Astrocyte (in vitro differentiated cells and primary cell): ENCODE results near the gene LY9. TPM values are rescaled to one million over a fixed set of nuclear protein-coding genes. Genes with fewer than 3 reads are reported as not detected.

Experiments
- DNase-seq: peaks from one replicate; pipeline ENCODE4 v3.0.0-alpha.2; 2010; ENCODE audit warnings: low read depth
- FAIRE-seq: peaks from 2 replicates; lab custom pipeline; 2011; peaks lifted over from hg19 to GRCh38; lab: Jason Lieb, UNC
- H2AFZ ChIP-seq: 2 replicates; pipeline ENCODE4 v1.6.0; 2012; ENCODE audit warnings: low read depth, low read length, inconsistent platforms
- H3K27ac ChIP-seq: 2 replicates; pipeline ENCODE4 v1.5.1; 2011; ENCODE audit warnings: low read depth, low read length, inconsistent platforms
- H3K27me3 ChIP-seq: 2 replicates; pipeline ENCODE4 v1.6.0; 2011; ENCODE audit warnings: low read length, inconsistent platforms; ENCODE audit not compliant: insufficient read depth
- H3K36me3 ChIP-seq: 2 replicates; pipeline ENCODE4 v1.5.1; 2011; ENCODE audit warnings: low read length, inconsistent platforms; ENCODE audit not compliant: insufficient read depth
- H3K4me1 ChIP-seq: 2 replicates; pipeline ENCODE4 v1.5.1; 2011; ENCODE audit warnings: low read length, inconsistent platforms; ENCODE audit not compliant: insufficient read depth
- H3K4me2 ChIP-seq: 2 replicates; pipeline ENCODE4 v1.6.0; 2012; ENCODE audit warnings: low read length, inconsistent platforms
- H3K4me3 ChIP-seq: 2 replicates; pipeline ENCODE4 v1.5.1; 2011; ENCODE audit warnings: low read depth, mild to moderate bottlenecking, low read length, inconsistent platforms; ENCODE audit not compliant: insufficient read depth
- H3K79me2 ChIP-seq: 2 replicates; pipeline ENCODE4 v1.6.0; 2012; ENCODE audit warnings: mild to moderate bottlenecking, low read length, inconsistent platforms; ENCODE audit not compliant: insufficient read depth
- H3K9ac ChIP-seq: 2 replicates; pipeline ENCODE4 v1.6.0; 2012; ENCODE audit warnings: mild to moderate bottlenecking, low read length, inconsistent platforms
- H3K9me3 ChIP-seq: 2 replicates; pipeline ENCODE4 v1.5.1; 2012; ENCODE audit warnings: low read depth, mild to moderate bottlenecking, low read length, inconsistent platforms; ENCODE audit not compliant: insufficient read depth
- H4K20me1 ChIP-seq: 2 replicates; pipeline ENCODE4 v1.6.0; 2012; ENCODE audit warnings: low read length, inconsistent platforms; ENCODE audit not compliant: insufficient read depth
- H3K27ac Mint-ChIP-seq: one replicate; pipeline ENCODE4 v1.8.0; 2021; ENCODE audit warnings: mild to moderate bottlenecking, mixed read lengths; ENCODE audit not compliant: unreplicated experiment
- H3K27me3 Mint-ChIP-seq: one replicate; pipeline ENCODE4 v1.8.0; 2021; ENCODE audit warnings: low read depth, mixed read lengths; ENCODE audit not compliant: unreplicated experiment
- H3K36me3 Mint-ChIP-seq: one replicate; pipeline ENCODE4 v1.8.0; 2021; ENCODE audit warnings: low read depth, mixed read lengths; ENCODE audit not compliant: unreplicated experiment
- H3K4me1 Mint-ChIP-seq: one replicate; pipeline ENCODE4 v1.8.0; 2021; ENCODE audit warnings: low read depth, mixed read lengths; ENCODE audit not compliant: unreplicated experiment
- H3K4me3 Mint-ChIP-seq: one replicate; pipeline ENCODE4 v1.8.0; 2021; ENCODE audit warnings: mild to moderate bottlenecking, moderate library complexity, mixed read lengths; ENCODE audit not compliant: unreplicated experiment
- H3K9me3 Mint-ChIP-seq: one replicate; pipeline ENCODE4 v1.8.0; 2021; ENCODE audit warnings: mild to moderate bottlenecking, mixed read lengths; ENCODE audit not compliant: unreplicated experiment
- CTCF ChIP-seq: IDR thresholded peaks from 2 replicates; pipeline ENCODE4 v1.5.1; 2011; ENCODE audit warnings: low read depth, mild to moderate bottlenecking, inconsistent platforms, low read length, moderate library complexity; ENCODE audit not compliant: insufficient read depth
- EZH2 ChIP-seq: IDR thresholded peaks from 2 replicates; pipeline ENCODE4 v1.6.1; 2012; ENCODE audit warnings: mild to moderate bottlenecking, low read length, inconsistent platforms; ENCODE audit not compliant: insufficient read depth
- total RNA-seq: library from RNA; stranded (reverse); gene quantifications from 2 replicates; pipeline ENCODE4 v1.2.1, GENCODE V29; 2021

The LY9 gene
- total RNA-seq, 1 donor from 2014 or later, result not detected

DNA sequence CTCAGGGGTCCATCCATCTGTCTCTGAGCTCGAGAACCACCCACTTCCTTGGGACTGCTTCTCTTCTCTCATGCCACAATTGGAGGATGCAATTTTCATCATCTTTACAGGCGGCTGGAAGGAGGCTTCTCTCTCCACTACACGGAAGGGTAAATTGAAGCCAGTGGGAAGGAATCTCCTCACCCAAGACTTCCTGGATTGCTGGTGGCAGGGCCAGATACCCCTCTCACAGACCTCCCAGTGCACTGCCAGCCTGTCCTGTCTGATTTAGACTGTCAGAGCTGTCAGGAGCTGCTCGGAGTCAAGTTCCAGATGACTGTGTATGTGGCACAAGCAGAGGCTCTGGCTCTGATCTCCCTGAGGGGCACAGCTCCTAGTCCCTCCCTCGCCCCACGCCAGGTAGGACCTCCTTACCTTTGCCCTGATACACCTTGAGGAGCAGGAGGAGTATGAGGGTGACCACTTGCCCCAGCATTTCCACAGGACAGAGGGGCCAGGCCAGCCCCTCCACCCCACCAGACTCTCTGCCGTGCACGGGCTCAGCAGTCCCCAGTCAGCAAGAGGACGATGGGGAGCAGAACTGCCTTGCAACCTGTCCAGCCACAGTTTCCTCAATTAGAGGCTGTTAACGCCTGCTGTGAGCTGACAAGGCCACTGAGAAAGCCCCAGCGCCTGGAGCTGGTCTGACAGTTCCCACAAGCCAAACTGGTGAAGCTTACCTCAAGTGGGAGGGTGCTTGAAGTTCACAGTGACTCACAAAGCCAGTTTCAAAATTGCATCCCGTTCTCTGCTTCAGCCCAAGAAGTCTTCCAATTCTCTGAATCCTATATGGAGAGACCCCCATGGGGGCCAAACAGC, 66.5 kb downstream of the LY9 start, which contains the start of gene CD244:
CD244 (minus strand) TSS at position 685 of the 858 bp plus-strand sequence; CDS start at position 475, 210 bp downstream.
- TF ChIP-seq CTCF (no peak), EZH2 (no peak)
- Histone ChIP-seq H3K4me1 (no peaks in the 10 kb centered on the region), H3K4me3 (no peak within 1 kb of the TSS), H3K9ac (no peak within 1 kb of the TSS), H3K27me3 (no peaks in the 10 kb centered on the region), H3K79me2 (no peaks in the 10 kb centered on the region), H3K4me2 (no peak within 1 kb of the TSS), H3K36me3 (no peaks in the 10 kb centered on the region), H3K9me3 (no peaks in the 10 kb centered on the region), H3K27ac (no peak within 1 kb of the TSS), H2AFZ (no peak within 1 kb of the TSS), H4K20me1 (no peaks in the 10 kb centered on the region)
- Mint-ChIP-seq H3K36me3 (no peaks in the 10 kb centered on the region), H3K9me3 (no peaks in the 10 kb centered on the region), H3K4me3 (no peak within 1 kb of the TSS), H3K27me3 (peaks cover 12% of the 10 kb centered on the region), H3K27ac (no peak within 1 kb of the TSS), H3K4me1 (no peaks in the 10 kb centered on the region)
- DNase-seq (no peak), FAIRE-seq (no peak)

DNA sequence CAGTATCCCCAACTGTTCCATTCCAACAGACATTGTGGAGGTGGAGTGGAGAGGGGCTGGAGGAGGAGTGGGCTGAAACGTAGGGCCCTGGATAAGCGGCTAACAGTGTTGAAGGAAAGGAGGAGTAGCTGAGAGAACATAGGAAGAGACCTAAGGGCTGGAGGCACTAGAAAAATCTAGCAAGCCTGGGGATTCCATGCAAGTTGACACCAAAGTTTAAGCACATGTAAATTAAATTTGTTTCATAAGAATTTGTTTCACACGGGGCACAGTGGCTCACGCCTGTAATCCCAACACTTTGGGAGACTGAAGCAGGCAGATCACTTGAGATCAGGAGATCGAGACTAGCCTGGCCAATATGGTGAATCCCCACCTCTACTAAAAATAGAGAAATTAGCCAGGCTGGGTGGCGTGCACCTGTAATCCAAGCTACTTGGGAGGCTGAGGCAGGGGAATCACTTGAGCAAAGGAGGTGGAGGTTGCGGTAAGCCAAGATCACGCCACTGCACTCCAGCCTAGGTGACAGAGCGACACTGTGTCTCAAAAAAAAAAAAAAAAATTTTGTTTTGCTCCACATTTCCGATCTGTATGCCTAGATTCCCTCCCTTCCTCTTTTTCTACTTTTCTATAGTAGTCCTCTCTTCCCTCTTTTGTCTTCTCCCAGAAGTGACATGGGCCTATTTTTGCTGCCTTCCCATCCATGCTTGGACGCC, 67.2 kb downstream of the LY9 start:
- Histone ChIP-seq H3K27ac (no peak overlapping the region), H3K9ac (no peak overlapping the region), H3K4me1 (no peaks in the 10 kb centered on the region), H3K4me3 (no peak overlapping the region), H4K20me1 (no peaks in the 10 kb centered on the region), H2AFZ (no peak overlapping the region), H3K27me3 (no peaks in the 10 kb centered on the region), H3K79me2 (no peaks in the 10 kb centered on the region), H3K9me3 (no peaks in the 10 kb centered on the region), H3K36me3 (no peaks in the 10 kb centered on the region), H3K4me2 (no peak overlapping the region)
- Mint-ChIP-seq H3K27ac (no peak overlapping the region), H3K9me3 (no peaks in the 10 kb centered on the region), H3K4me3 (no peak overlapping the region), H3K27me3 (peaks cover 12% of the 10 kb centered on the region), H3K36me3 (no peaks in the 10 kb centered on the region), H3K4me1 (no peaks in the 10 kb centered on the region)
- no peak for DNase-seq
- FAIRE-seq, result no peak
- TF ChIP-seq CTCF, result no peak
- no peak for TF ChIP-seq EZH2
